ENCODE measurements around the gene GPC6.

The GPC6 gene

GRCh38 chr13:93502987-93503615, 276.5 kb downstream of the GPC6 start:
- DNase-seq (ENCODE audit: low read depth) = no peak

- DNase-seq (ENCODE audit: low read depth) = no peak
Measured at GRCh38 chr13:93505104-93505952, 278.7 kb downstream of the GPC6 start.

GRCh38 chr13:93511011-93511410, 284.4 kb downstream of the GPC6 start:
- no peak for DNase-seq (ENCODE audit: low read depth)

- DNase-seq (ENCODE audit: low read depth) = no peak
Measured at GRCh38 chr13:93515267-93515666, 288.7 kb downstream of the GPC6 start.

GRCh38 chr13:93517658-93518057, 291.1 kb downstream of the GPC6 start:
- no peak for DNase-seq (ENCODE audit: low read depth)

GRCh38 chr13:93521307-93521706, 294.7 kb downstream of the GPC6 start:
- no peak for DNase-seq (ENCODE audit: low read depth)

- DNase-seq (ENCODE audit: low read depth) = no peak
Measured at GRCh38 chr13:93522501-93522900, 295.9 kb downstream of the GPC6 start.

- no peak for DNase-seq (ENCODE audit: low read depth)
Measured at GRCh38 chr13:93525087-93525486, 298.5 kb downstream of the GPC6 start.

GRCh38 chr13:93527748-93528297, 301.2 kb downstream of the GPC6 start:
- no peak for DNase-seq (ENCODE audit: low read depth)

- no peak for DNase-seq (ENCODE audit: low read depth)
Measured at GRCh38 chr13:93529961-93530360, 303.4 kb downstream of the GPC6 start.

GRCh38 chr13:93534181-93534700, 307.6 kb downstream of the GPC6 start:
- no peak for DNase-seq (ENCODE audit: low read depth)

- no peak for DNase-seq (ENCODE audit: low read depth)
Measured at GRCh38 chr13:93535251-93535650, 308.6 kb downstream of the GPC6 start.

GRCh38 chr13:93539914-93540313, 313.3 kb downstream of the GPC6 start:
- DNase-seq (ENCODE audit: low read depth) = no peak

- no peak for DNase-seq (ENCODE audit: low read depth)
Measured at GRCh38 chr13:93547886-93548285, 321.3 kb downstream of the GPC6 start.

- DNase-seq (ENCODE audit: low read depth) = no peak
Measured at GRCh38 chr13:93549326-93550005, 322.9 kb downstream of the GPC6 start.

- no peak for DNase-seq (ENCODE audit: low read depth)
Measured at GRCh38 chr13:93550236-93550635, 323.6 kb downstream of the GPC6 start.

- no peak for DNase-seq (ENCODE audit: low read depth)
Measured at GRCh38 chr13:93552596-93552995, 326.0 kb downstream of the GPC6 start.

- no peak for DNase-seq (ENCODE audit: low read depth)
Measured at GRCh38 chr13:93554514-93554913, 327.9 kb downstream of the GPC6 start.

- DNase-seq (ENCODE audit: low read depth) = no peak
Measured at GRCh38 chr13:93558637-93559036, 332.0 kb downstream of the GPC6 start.

GRCh38 chr13:93559718-93560117, 333.1 kb downstream of the GPC6 start:
- DNase-seq (ENCODE audit: low read depth) = no peak

GRCh38 chr13:93561576-93562225, 335.1 kb downstream of the GPC6 start:
- no peak for DNase-seq (ENCODE audit: low read depth)

- DNase-seq (ENCODE audit: low read depth) = no peak
Measured at GRCh38 chr13:93562676-93563075, 336.1 kb downstream of the GPC6 start.

Data from stimulated activated CD8-positive, alpha-beta memory T cell treated with anti-CD3 and anti-CD28 coated beads, Interleukin-12 subunit alpha, Interleukin-12 subunit beta, amount 100 ng/mL, for 1 hour (primary cell).